ENCODE results near the gene HSPB6. TPM values are rescaled to one million over a fixed set of nuclear protein-coding genes. Genes with fewer than 3 reads are reported as not detected.

HSPB6 gene
- total RNA-seq, 1 donor from 2014 or later = not detected

DNA sequence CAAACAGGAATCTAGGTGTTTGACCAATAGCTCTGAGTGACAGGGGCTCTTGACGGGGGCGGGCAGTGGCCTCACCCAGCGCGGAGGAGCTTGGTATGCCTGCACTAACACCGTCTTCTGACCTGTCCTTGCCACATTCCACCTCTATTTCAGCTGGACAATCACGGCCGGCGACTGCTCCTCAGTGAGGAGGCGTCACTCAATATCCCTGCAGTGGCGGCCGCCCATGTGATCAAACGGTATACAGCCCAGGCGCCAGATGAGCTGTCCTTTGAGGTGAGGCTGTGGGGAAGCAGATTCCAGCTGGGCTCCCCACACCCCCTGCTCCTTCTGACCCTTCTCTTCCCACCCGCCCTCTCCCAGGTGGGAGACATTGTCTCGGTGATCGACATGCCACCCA, 23.2 kb upstream of the HSPB6 start:
- no peak for DNase-seq
- Mint-ChIP-seq H3K4me3 (no peak overlapping the region), H3K4me1 (peaks cover 5% of the 10 kb centered on the region), H3K36me3 (ENCODE audit: low read depth) (peaks cover 7% of the 10 kb centered on the region), H3K27me3 (no peaks in the 10 kb centered on the region), H3K27ac (no peak overlapping the region), H3K9me3 (no peaks in the 10 kb centered on the region)
- TF ChIP-seq CTCF (IDR thresholded peaks at IDR 0.05) = no peak
- ATAC-seq (ENCODE audit: low read depth) = no peak
- intact Hi-C loops (cut with micrococcal nuclease) = no loop called here
- ChIA-PET CTCF (no interaction called here), POLR2A (no interaction called here)

- no peaks in the 10 kb centered on the region for H3K27me3 Mint-ChIP-seq
Measured at GRCh38 chr19:35779033-35779432, 22.2 kb upstream of the HSPB6 start.

DNA sequence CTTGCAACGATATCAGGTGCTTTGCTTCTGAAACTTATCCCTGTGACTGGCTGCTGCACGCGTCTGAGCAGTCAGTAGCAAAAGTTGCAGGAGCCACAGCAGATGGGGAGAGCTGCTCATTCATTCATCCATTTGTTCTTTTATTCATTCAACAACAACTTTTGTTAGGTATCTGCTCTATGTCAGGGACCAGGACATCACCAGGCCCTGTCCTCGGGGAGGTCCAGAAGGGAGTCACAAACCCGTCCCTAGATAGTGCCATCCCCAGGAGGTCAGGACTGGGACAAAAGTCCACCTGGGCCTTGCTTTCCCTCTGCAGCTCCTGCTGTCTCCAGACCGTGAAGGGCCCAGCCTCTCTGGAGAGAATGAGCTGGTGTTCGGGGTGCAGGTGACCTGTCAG, 21.1 kb upstream of the HSPB6 start:
- ATAC-seq (ENCODE audit: low read depth) = no peak
- no peak for TF ChIP-seq CTCF (IDR thresholded peaks at IDR 0.05)
- H3K4me3 Mint-ChIP-seq = no peak overlapping the region
- ChIA-PET CTCF (no interaction called here), POLR2A (no interaction called here)
- peaks cover 9% of the 10 kb centered on the region for H3K4me1 Mint-ChIP-seq
- DNase-seq = no peak
- peaks cover 7% of the 10 kb centered on the region for H3K36me3 Mint-ChIP-seq (ENCODE audit: low read depth)
- H3K9me3 Mint-ChIP-seq = no peaks in the 10 kb centered on the region
- no peaks in the 10 kb centered on the region for H3K27me3 Mint-ChIP-seq
- no peak overlapping the region for H3K27ac Mint-ChIP-seq
- intact Hi-C loops (cut with micrococcal nuclease) = loop anchor here (5.0 kb wide), 2 partner anchors 86 to 89 kb away; partner anchors contain the start of gene APLP1

More at GRCh38 chr19:35779033-35779432, 22.2 kb upstream of the HSPB6 start:
- intact Hi-C loops (cut with micrococcal nuclease) = loop anchor here (5.0 kb wide), 2 partner anchors 87 to 88 kb away; partner anchors contain the start of gene APLP1
- TF ChIP-seq CTCF (IDR thresholded peaks at IDR 0.05) = no peak
- ChIA-PET CTCF (no interaction called here), POLR2A (no interaction called here)
- Mint-ChIP-seq H3K4me3 (no peak overlapping the region), H3K27ac (no peak overlapping the region), H3K36me3 (ENCODE audit: low read depth) (peaks cover 7% of the 10 kb centered on the region), H3K4me1 (peaks cover 9% of the 10 kb centered on the region), H3K9me3 (no peaks in the 10 kb centered on the region)
- no peak for DNase-seq
- ATAC-seq (ENCODE audit: low read depth) = no peak

DNA sequence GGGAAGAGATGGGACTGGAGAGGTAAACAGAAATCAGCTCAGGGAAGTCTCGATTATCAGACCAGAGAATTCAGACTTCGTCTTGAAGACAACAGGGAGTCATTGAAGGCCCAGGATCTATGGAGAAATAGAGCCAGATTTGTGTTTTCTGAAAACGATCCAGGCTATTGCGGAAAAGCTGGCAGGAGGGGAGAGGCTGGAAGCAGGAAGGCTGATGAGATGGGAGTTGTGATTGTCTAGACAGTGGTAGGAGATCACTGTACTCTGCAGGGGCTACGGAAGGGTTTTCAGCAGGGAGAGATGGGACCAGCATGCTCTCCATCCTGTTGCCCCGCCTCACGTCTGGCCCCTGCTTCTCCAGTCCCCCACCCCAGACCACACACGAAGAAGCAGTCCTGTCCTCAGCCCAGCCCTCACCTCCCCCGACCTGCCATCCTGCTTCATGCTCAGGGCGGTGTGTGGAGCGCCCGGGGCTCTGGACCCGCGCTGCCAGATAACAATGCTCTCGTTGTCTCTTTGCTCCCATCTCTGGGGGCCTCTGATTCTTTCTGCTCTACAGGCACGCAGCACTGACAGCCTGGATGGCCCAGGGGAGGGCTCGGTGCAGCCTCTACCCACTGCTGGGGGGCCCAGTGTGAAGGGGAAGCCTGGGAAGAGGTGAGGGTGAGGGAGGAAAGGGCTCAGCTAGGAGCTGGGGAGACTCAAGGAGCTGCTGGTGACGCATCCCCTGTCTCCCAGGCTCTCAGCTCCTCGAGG, 20.4 kb upstream of the HSPB6 start:
- ChIA-PET POLR2A (interaction anchor here (1.1 to 1.7 kb wide), 2 partner anchors 33 to 40 kb away, joined by 3 to 7 read pairs; no protein-coding TSS in a partner anchor), CTCF (no interaction called here)
- H3K4me1 Mint-ChIP-seq = peaks cover 9% of the 10 kb centered on the region

More for the DNA sequence above, 20.4 kb upstream of the HSPB6 start:
- H3K4me3 Mint-ChIP-seq = peak overlapping the region; percentile 47
- DNase-seq = no peak
- ATAC-seq (ENCODE audit: low read depth) = no peak
- H3K27ac Mint-ChIP-seq = no peak overlapping the region
- no peaks in the 10 kb centered on the region for H3K27me3 Mint-ChIP-seq
- intact Hi-C loops (cut with micrococcal nuclease) = loop anchor here (5.0 kb wide), 2 partner anchors 85 to 90 kb away; partner anchors contain the start of gene APLP1
- TF ChIP-seq CTCF (IDR thresholded peaks at IDR 0.05) = no peak
- H3K36me3 Mint-ChIP-seq (ENCODE audit: low read depth) = peaks cover 6% of the 10 kb centered on the region
- H3K9me3 Mint-ChIP-seq = no peaks in the 10 kb centered on the region

Data from activated B cell treated with CpG ODN at 0.5 μM for 24 hours (primary cell).